Measurements from ENCODE around the gene RSBN1. TPM values are rescaled to one million over a fixed set of nuclear protein-coding genes. Genes with fewer than 3 reads are reported as not detected.

Gene RSBN1
- total and polyA plus RNA-seq, 9 of the 15 experiments (the other 6 are each of a cell fraction or from before 2014, with no cell fraction given): 4.5 to 24.3 (median 13.0) TPM

DNA sequence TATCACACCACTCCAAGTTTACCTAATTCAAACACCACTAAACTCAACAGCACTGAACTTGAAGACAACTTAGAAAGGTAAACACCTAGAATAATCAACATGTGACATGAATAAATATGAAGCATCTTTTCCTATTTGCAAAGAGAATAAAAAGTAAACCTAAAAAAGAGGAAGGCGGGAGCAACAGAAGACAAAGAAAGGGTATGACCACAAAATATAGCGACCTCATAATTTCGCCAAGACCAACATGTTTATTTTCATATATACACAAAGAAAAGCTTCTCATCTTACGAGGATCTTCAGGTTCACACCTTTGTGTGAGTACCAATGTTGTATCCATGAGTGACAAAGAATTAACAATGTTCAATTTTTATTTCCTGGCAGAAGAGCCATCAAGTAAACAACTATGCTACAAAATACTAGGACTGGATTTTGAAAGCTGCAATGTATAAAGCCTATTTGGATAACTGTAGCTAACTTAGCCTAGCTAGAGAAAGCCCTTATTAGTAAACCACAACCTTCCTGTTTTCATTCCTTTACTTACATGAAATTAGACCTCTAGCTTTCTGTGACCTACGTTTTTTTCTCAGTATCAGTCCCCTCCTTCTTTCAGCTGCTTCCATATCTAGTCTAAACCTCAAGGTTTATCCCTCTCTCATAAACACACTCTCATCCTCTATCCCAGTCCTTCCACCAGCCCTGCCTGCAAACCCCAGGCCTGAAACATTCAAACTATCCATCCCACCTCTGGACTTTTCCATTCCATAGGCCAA lies 31.7 kb downstream of the RSBN1 start (continued):
- TF ChIP-seq HDAC8 (tag; IDR thresholded peaks at IDR 0.05) (no peak), SIN3A (IDR thresholded peaks at IDR 0.05; ENCODE audit: borderline replicate concordance in 2 of 2, control insufficient read depth in 1 of 2, low read depth in 2 of 2, low read length in 2 of 2) (no peak), ILF3 (IDR thresholded peaks at IDR 0.05; ENCODE audit: borderline replicate concordance) (no peak), NR3C1 (CRISPR knock-in tag; IDR thresholded peaks at IDR 0.05) (no peak), MECOM (CRISPR knock-in tag; IDR thresholded peaks at IDR 0.05) (no peak), CHCHD3 (CRISPR knock-in tag; IDR thresholded peaks at IDR 0.05) (no peak), RBM22 (IDR thresholded peaks at IDR 0.05; ENCODE audit: low read depth, low read length, poor library complexity, severe bottlenecking) (no peak), FOXJ2 (tag; IDR thresholded peaks at IDR 0.05) (no peak), EP400 (IDR thresholded peaks at IDR 0.05) (no peak), PTTG1 (tag; IDR thresholded peaks at IDR 0.05; ENCODE audit: low read depth) (no peak)
- TF ChIP-seq, protein P1, sequence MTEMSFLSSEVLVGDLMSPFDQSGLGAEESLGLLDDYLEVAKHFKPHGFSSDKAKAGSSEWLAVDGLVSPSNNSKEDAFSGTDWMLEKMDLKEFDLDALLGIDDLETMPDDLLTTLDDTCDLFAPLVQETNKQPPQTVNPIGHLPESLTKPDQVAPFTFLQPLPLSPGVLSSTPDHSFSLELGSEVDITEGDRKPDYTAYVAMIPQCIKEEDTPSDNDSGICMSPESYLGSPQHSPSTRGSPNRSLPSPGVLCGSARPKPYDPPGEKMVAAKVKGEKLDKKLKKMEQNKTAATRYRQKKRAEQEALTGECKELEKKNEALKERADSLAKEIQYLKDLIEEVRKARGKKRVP (CRISPR knock-in tag; IDR thresholded peaks at IDR 0.05): no peak
- TF ChIP-seq, protein P2, sequence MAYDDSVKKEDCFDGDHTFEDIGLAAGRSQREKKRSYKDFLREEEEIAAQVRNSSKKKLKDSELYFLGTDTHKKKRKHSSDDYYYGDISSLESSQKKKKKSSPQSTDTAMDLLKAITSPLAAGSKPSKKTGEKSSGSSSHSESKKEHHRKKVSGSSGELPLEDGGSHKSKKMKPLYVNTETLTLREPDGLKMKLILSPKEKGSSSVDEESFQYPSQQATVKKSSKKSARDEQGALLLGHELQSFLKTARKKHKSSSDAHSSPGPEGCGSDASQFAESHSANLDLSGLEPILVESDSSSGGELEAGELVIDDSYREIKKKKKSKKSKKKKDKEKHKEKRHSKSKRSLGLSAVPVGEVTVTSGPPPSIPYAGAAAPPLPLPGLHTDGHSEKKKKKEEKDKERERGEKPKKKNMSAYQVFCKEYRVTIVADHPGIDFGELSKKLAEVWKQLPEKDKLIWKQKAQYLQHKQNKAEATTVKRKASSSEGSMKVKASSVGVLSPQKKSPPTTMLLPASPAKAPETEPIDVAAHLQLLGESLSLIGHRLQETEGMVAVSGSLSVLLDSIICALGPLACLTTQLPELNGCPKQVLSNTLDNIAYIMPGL (CRISPR knock-in tag; IDR thresholded peaks at IDR 0.05): no peak
- TF ChIP-seq, protein P3, sequence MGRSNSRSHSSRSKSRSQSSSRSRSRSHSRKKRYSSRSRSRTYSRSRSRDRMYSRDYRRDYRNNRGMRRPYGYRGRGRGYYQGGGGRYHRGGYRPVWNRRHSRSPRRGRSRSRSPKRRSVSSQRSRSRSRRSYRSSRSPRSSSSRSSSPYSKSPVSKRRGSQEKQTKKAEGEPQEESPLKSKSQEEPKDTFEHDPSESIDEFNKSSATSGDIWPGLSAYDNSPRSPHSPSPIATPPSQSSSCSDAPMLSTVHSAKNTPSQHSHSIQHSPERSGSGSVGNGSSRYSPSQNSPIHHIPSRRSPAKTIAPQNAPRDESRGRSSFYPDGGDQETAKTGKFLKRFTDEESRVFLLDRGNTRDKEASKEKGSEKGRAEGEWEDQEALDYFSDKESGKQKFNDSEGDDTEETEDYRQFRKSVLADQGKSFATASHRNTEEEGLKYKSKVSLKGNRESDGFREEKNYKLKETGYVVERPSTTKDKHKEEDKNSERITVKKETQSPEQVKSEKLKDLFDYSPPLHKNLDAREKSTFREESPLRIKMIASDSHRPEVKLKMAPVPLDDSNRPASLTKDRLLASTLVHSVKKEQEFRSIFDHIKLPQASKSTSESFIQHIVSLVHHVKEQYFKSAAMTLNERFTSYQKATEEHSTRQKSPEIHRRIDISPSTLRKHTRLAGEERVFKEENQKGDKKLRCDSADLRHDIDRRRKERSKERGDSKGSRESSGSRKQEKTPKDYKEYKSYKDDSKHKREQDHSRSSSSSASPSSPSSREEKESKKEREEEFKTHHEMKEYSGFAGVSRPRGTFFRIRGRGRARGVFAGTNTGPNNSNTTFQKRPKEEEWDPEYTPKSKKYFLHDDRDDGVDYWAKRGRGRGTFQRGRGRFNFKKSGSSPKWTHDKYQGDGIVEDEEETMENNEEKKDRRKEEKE (IDR thresholded peaks at IDR 0.05; ENCODE audit: borderline replicate concordance in 1 of 2, control insufficient read depth in 1 of 2, low read depth in 2 of 2, low read length in 1 of 2): no peak
